Erythroblast (primary cell): Measurements from ENCODE around the gene RBPJ.
"Not testable (repeated sequence)": the region's sequence is repeated elsewhere in the genome, so short reads cannot be mapped to it uniquely, and the experiment has no call there.

Source experiments
- GATA1 ChIP-seq: IDR thresholded peaks from 2 replicates; pipeline ENCODE4 v1.6.1; 2011; ENCODE audit warnings: low read depth, mild to moderate bottlenecking, control low read depth, low read length, moderate library complexity
- POLR2A ChIP-seq: IDR thresholded peaks from 2 replicates; pipeline ENCODE4 v1.6.1; 2011; ENCODE audit warnings: mild to moderate bottlenecking, low read length

- TF ChIP-seq POLR2A, GATA1: not testable (repeated sequence)
Observed at GRCh38 chr4:26315316-26315932, 5.4 kb upstream of the RBPJ start.
